Neural crest cell (in vitro differentiated cells): ENCODE data around the gene IL17RA. TPM values are rescaled to one million over a fixed set of nuclear protein-coding genes. Genes with fewer than 3 reads are reported as not detected.
A peak's percentile ranks its signal among the peaks of the same experiment; 100 is the strongest.

Experiments
- DNase-seq: peaks from one replicate; pipeline ENCODE4 v3.0.0; 2021; ENCODE audit warnings: low read depth, mixed read lengths, low spot score
- H3K27ac Mint-ChIP-seq: one replicate; pipeline ENCODE4 v1.8.0; 2021; ENCODE audit warnings: mild to moderate bottlenecking, mixed read lengths; ENCODE audit not compliant: unreplicated experiment
- H3K27me3 Mint-ChIP-seq: 2 replicates; pipeline ENCODE4 v1.8.0; 2021; ENCODE audit warnings: low read depth, mild to moderate bottlenecking, mixed read lengths
- H3K36me3 Mint-ChIP-seq: 2 replicates; pipeline ENCODE4 v1.8.0; 2021; ENCODE audit warnings: low read depth, mild to moderate bottlenecking, mixed read lengths
- H3K4me1 Mint-ChIP-seq: 2 replicates; pipeline ENCODE4 v1.8.0; 2021; ENCODE audit warnings: mixed read lengths
- H3K4me3 Mint-ChIP-seq: one replicate; pipeline ENCODE4 v1.8.0; 2021; ENCODE audit warnings: mild to moderate bottlenecking, mixed read lengths
- H3K9me3 Mint-ChIP-seq: 2 replicates; pipeline ENCODE4 v1.8.0; 2021; ENCODE audit warnings: mixed read lengths
- total RNA-seq: library from RNA; stranded (reverse); gene quantifications from 2 replicates; pipeline ENCODE4 v1.2.1, GENCODE V29; 2021
- TF ChIP-seq, protein P1 (sequence below): fragments of 200-600 bp; sonication (generic); conservative IDR thresholded peaks from 2 replicates; pipeline ENCODE4 v1.5.0; 2021; ENCODE audit warnings: antibody characterized with exemption, mild to moderate bottlenecking

Gene IL17RA
- total RNA-seq, 1 donor from 2014 or later, result 7.1 TPM

DNA sequence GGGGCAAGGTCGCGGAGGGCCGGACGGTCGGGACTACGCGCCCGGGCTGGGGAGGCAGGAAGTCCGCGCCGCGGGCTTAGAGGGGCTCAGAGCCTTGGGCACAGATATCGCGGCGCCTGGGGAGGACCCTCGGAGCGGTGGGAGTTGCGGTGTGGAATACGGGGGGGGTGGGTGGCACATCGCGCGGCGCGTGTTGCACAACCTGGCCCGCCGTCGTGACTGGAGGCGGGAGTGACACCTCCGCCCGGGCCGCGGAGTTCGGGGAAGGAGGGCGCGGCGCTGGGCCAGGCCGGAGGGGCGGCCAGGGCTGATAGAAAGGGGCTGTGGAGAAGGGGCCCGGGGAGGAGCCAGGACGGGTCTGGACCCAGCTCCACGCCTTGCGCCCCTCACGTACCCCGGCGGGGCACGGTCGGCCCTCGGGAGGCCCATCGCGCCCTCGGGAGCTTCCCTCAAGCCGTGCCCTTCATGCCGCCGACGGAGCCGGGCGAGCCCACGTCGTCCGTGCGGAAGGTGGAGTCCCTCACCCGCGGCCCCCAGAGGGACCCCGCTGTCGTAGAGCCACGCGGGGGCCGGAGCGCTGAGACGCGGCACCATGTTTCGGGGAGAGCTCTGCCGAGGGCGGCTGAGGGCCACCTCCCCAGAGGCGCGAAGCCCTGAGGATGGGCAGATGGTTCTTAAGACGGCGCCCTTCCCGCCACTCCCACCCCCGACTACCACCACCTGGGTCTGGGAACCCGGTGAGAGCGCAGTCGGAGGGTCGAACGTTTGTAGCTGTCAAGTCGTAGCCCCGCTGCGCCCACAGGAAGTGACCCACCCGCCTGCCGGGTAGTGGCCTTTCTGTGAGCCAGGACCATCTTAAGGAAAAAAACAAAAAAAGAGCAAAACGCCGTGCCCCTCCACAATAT is 729 bp downstream of the IL17RA start:
- Mint-ChIP-seq H3K4me3 (peak overlapping the region; percentile 83), H3K27me3 (peaks cover 41% of the 10 kb centered on the region), H3K36me3 (no peaks in the 10 kb centered on the region), H3K9me3 (no peaks in the 10 kb centered on the region), H3K4me1 (peaks cover 9% of the 10 kb centered on the region), H3K27ac (no peak overlapping the region)
- no peak for DNase-seq
- TF ChIP-seq, protein P1, sequence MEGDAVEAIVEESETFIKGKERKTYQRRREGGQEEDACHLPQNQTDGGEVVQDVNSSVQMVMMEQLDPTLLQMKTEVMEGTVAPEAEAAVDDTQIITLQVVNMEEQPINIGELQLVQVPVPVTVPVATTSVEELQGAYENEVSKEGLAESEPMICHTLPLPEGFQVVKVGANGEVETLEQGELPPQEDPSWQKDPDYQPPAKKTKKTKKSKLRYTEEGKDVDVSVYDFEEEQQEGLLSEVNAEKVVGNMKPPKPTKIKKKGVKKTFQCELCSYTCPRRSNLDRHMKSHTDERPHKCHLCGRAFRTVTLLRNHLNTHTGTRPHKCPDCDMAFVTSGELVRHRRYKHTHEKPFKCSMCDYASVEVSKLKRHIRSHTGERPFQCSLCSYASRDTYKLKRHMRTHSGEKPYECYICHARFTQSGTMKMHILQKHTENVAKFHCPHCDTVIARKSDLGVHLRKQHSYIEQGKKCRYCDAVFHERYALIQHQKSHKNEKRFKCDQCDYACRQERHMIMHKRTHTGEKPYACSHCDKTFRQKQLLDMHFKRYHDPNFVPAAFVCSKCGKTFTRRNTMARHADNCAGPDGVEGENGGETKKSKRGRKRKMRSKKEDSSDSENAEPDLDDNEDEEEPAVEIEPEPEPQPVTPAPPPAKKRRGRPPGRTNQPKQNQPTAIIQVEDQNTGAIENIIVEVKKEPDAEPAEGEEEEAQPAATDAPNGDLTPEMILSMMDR, result no peak

DNA sequence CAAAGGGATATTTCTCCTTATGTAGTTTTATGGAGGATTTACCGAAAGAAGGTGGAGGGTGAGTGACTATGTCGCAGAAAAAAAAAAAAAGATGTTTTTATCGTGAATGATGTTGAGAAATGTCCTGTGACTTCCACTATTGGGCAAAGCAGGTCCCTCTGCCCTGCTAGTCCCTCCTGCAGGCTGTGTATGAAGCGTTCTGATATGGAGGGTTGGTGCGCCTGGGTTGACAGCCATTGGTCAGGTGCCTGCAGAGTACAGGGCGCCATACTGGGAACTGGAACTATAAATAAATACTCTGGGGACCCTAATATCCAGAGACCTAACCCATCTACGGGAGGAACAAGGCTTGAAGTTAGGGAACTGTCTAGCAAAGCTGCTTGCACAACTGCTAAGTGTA is 1.5 kb downstream of the IL17RA start:
- H3K27ac Mint-ChIP-seq, result no peak overlapping the region
- H3K4me1 Mint-ChIP-seq, result peaks cover 9% of the 10 kb centered on the region
- H3K9me3 Mint-ChIP-seq, result no peaks in the 10 kb centered on the region
- no peak for DNase-seq
- H3K4me3 Mint-ChIP-seq, result peak overlapping the region; percentile 83
- peaks cover 41% of the 10 kb centered on the region for H3K27me3 Mint-ChIP-seq
- H3K36me3 Mint-ChIP-seq, result no peaks in the 10 kb centered on the region
- TF ChIP-seq, protein P1, result no peak

DNA sequence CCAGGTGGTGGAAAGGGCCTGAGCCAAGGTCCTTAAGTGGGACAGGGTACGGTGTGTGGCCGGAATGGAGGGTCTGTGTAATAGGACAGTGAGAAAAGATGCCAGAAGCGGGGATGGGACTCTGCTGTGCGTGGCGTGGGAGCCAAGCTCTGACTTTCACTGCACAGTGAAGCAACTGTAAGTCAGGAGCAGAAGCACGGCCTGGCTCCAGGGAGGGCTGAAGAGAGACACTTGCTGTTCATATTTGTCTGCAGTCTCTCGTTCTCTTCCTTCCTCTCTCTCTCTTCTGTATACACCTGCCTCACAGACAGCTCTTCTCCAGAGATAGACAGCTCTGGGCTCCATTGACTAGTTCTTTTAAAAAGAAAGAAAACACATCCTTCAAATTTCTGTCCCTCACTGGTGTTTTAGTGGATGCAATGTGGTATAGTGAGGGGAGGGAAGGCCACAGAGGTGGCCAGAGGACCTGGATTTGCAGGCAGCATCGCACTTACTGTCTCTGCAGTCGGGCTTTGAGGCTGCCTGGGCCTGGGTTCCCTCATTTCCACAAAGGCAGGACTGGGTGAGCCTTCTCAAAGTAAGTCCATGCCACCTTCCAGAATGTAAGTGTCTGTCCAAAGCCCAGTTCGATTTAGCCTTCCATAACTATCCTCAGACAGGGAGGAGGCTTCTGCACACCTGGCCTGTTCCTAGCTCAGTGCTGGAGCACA is 2.1 kb downstream of the IL17RA start:
- Mint-ChIP-seq H3K27ac (no peak overlapping the region), H3K4me3 (peak overlapping the region; percentile 83), H3K4me1 (peaks cover 9% of the 10 kb centered on the region), H3K36me3 (no peaks in the 10 kb centered on the region), H3K9me3 (no peaks in the 10 kb centered on the region), H3K27me3 (peaks cover 41% of the 10 kb centered on the region)
- DNase-seq, result no peak
- TF ChIP-seq, protein P1, result no peak

DNA sequence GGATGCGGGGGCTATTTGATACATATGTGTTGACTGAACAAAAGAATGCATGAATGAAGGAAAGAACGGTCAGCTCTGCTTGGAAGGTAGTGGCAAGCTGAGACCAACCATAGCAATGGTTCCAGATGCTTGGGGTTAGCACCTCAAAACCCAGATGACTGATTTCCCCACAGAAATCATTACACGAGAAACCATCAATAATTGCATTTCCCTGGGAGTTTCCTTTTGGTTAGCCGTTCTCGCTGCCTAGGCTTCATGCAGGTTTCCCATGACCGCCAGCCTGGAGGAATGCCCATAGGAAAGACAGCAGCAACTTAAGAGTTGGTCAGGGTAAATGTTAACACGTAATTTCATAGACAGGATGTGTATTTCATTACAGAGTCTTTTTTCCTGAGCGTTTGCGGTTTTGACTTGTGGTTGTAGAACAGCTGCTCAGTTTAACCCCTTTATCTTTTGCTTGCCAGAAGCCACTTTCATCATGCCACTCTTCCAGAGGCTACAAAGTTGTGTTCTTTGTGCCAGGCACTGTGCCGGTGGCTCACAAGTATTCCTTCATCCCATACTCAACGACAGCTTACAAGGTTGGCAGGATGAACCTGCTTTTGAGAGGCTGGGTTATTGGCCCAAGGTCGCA is 2.8 kb downstream of the IL17RA start:
- no peaks in the 10 kb centered on the region for H3K9me3 Mint-ChIP-seq

DNA sequence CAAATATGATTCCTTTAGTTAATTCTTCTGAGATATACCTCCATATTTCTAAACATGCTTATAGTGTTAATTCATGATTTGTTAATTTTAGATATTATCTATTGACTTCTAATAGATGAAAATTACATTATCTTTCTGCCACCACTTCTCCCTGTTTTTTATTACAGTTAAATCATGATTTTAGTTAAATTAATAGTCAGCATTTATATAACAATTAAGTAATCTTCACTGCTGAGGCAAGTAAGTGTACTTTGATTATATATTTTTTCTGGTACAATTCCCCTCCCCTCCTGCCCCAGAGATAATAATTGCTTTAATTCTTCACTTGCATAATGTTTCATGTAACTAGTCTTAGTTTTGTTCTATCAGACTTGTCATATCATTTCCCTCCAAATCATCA is 5.8 kb downstream of the IL17RA start:
- TF ChIP-seq, protein P1, result no peak
- H3K9me3 Mint-ChIP-seq, result no peaks in the 10 kb centered on the region
- no peak overlapping the region for H3K4me3 Mint-ChIP-seq
- H3K4me1 Mint-ChIP-seq, result peaks cover 4% of the 10 kb centered on the region
- no peaks in the 10 kb centered on the region for H3K36me3 Mint-ChIP-seq
- no peak overlapping the region for H3K27ac Mint-ChIP-seq
- no peak for DNase-seq
- H3K27me3 Mint-ChIP-seq, result peaks cover 20% of the 10 kb centered on the region

More for the DNA sequence above, 2.8 kb downstream of the IL17RA start:
- no peak overlapping the region for H3K4me3 Mint-ChIP-seq
- H3K4me1 Mint-ChIP-seq, result peaks cover 9% of the 10 kb centered on the region
- TF ChIP-seq, protein P1, result no peak
- no peaks in the 10 kb centered on the region for H3K36me3 Mint-ChIP-seq
- no peak for DNase-seq
- no peak overlapping the region for H3K27ac Mint-ChIP-seq
- peaks cover 41% of the 10 kb centered on the region for H3K27me3 Mint-ChIP-seq
